HEK293 (cell line): ENCODE results near the gene FASTK.

Experiments used
- CTCF ChIA-PET: fragments of 350-600 bp; formaldehyde crosslinking; extraction: SDS; loops from one replicate; lab custom pipeline; 2021; ENCODE audit warnings: antibody characterized with exemption; lab: Yijun Ruan, JAX
- POLR2A ChIA-PET: fragments of 300-600 bp; formaldehyde crosslinking; extraction: SDS; loops from one replicate; lab custom pipeline; 2020; ENCODE audit warnings: antibody characterized with exemption, inconsistent platforms; lab: Yijun Ruan, JAX
- H3K27ac ChIP-seq: fragments of 200-500 bp; sonication (Bioruptor generic); 2 replicates; pipeline ENCODE4 v1.5.1; 2014; ENCODE audit warnings: low read depth, low read length, control low read depth, inconsistent platforms; ENCODE audit errors: extremely low read depth
- H3K36me3 ChIP-seq, 2 experiments: fragments of 200-500 bp in 1 of 2; sonication (Bioruptor generic) in 1 of 2; 1 replicate in 1 of 2; 2 replicates in 1 of 2; pipeline ENCODE4 v1.5.1; 2014 to 2017; ENCODE audit warnings: inconsistent platforms in 2 of 2, low read length in 2 of 2; ENCODE audit not compliant: control insufficient read depth in 2 of 2, insufficient read depth in 1 of 2
- H3K4me1 ChIP-seq: fragments of 200-500 bp; sonication (Bioruptor generic); 2 replicates; pipeline ENCODE4 v1.5.1; 2014; ENCODE audit warnings: mild to moderate bottlenecking, low read length, inconsistent platforms; ENCODE audit not compliant: control insufficient read depth, insufficient read depth
- H3K4me3 ChIP-seq: 2 replicates; pipeline ENCODE4 v1.5.1; 2011; ENCODE audit warnings: low read depth, mild to moderate bottlenecking, control low read depth, low read length, moderate library complexity
- H3K9me3 ChIP-seq: fragments of 200-500 bp; sonication (Bioruptor generic); 2 replicates; pipeline ENCODE4 v1.5.1; 2014; ENCODE audit warnings: low read depth, low read length, inconsistent platforms; ENCODE audit not compliant: control insufficient read depth, insufficient read depth
- GLIS1 ChIP-seq: fragments of 450-650 bp; formaldehyde crosslinking; IDR thresholded peaks from 2 replicates; pipeline ENCODE4 v1.5.1; 2016; ENCODE audit warnings: missing biosample characterization, missing genetic modification characterization
- GLIS2 ChIP-seq: fragments of 450-650 bp; formaldehyde crosslinking; IDR thresholded peaks from 2 replicates; pipeline ENCODE4 v1.5.1; 2016; ENCODE audit warnings: missing biosample characterization, missing genetic modification characterization
- HOXC10 ChIP-seq: sonication (generic); formaldehyde crosslinking; IDR thresholded peaks from 2 replicates; pipeline ENCODE4 v1.8.1; 2023; ENCODE audit warnings: mild to moderate bottlenecking, missing genetic modification reagents
- KLF1 ChIP-seq: fragments of 450-650 bp; formaldehyde crosslinking; IDR thresholded peaks from 2 replicates; pipeline ENCODE4 v1.5.1; 2016; ENCODE audit warnings: missing biosample characterization, missing genetic modification characterization
- PRDM1 ChIP-seq: fragments of 450-650 bp; formaldehyde crosslinking; IDR thresholded peaks from 2 replicates; pipeline ENCODE4; 2016; ENCODE audit warnings: missing biosample characterization, missing genetic modification characterization
- SCRT2 ChIP-seq: fragments of 450-650 bp; formaldehyde crosslinking; IDR thresholded peaks from 2 replicates; pipeline ENCODE4 v1.5.1; 2016; ENCODE audit warnings: missing biosample characterization, missing genetic modification characterization
- SP2 ChIP-seq: fragments of 450-650 bp; formaldehyde crosslinking; IDR thresholded peaks from 2 replicates; pipeline ENCODE4 v1.5.1; 2016; ENCODE audit warnings: missing biosample characterization, missing genetic modification characterization
- SP3 ChIP-seq: fragments of 450-650 bp; formaldehyde crosslinking; IDR thresholded peaks from 2 replicates; pipeline ENCODE4 v1.5.1; 2016; ENCODE audit warnings: missing biosample characterization, missing genetic modification characterization
- ZIC2 ChIP-seq: fragments of 450-650 bp; formaldehyde crosslinking; IDR thresholded peaks from 2 replicates; pipeline ENCODE4 v1.5.1; 2016; ENCODE audit warnings: missing biosample characterization, missing genetic modification characterization
- ZNF19 ChIP-seq: fragments of 450-650 bp; formaldehyde crosslinking; IDR thresholded peaks from 2 replicates; pipeline ENCODE4; 2016; ENCODE audit warnings: missing biosample characterization, missing genetic modification characterization, low read depth
- ZNF2 ChIP-seq: fragments of 450-650 bp; formaldehyde crosslinking; IDR thresholded peaks from 2 replicates; pipeline ENCODE4 v1.5.1; 2016; ENCODE audit warnings: missing biosample characterization, missing genetic modification characterization
- ZNF341 ChIP-seq: fragments of 450-650 bp; formaldehyde crosslinking; IDR thresholded peaks from 2 replicates; pipeline ENCODE4; 2016; ENCODE audit warnings: low read depth, missing biosample characterization, missing genetic modification characterization
- ZNF366 ChIP-seq: fragments of 450-650 bp; formaldehyde crosslinking; conservative IDR thresholded peaks from 2 replicates; pipeline ENCODE4 v1.5.1; 2016; ENCODE audit warnings: missing biosample characterization, missing genetic modification characterization
- ZNF404 ChIP-seq: fragments of 450-650 bp; formaldehyde crosslinking; IDR thresholded peaks from 2 replicates; pipeline ENCODE4 v1.5.1; 2017; ENCODE audit warnings: missing biosample characterization, missing genetic modification characterization
- ZNF473 ChIP-seq: fragments of 450-650 bp; formaldehyde crosslinking; IDR thresholded peaks from 2 replicates; pipeline ENCODE4 v1.5.1; 2017; ENCODE audit warnings: missing biosample characterization, missing genetic modification characterization
- ZNF514 ChIP-seq: fragments of 450-650 bp; formaldehyde crosslinking; IDR thresholded peaks from 2 replicates; pipeline ENCODE4 v1.5.1; 2016; ENCODE audit warnings: missing biosample characterization, missing genetic modification characterization
- TF ChIP-seq, protein P1 (sequence below): fragments of 450-650 bp; formaldehyde crosslinking; IDR thresholded peaks from 2 replicates; pipeline ENCODE4 v1.5.1; 2016; ENCODE audit warnings: missing biosample characterization, missing genetic modification characterization
- TF ChIP-seq, protein P2 (sequence below): fragments of 450-650 bp; formaldehyde crosslinking; IDR thresholded peaks from 2 replicates; pipeline ENCODE4 v1.5.1; 2016; ENCODE audit warnings: missing biosample characterization, missing genetic modification characterization
- TF ChIP-seq, protein P3 (sequence below): fragments of 450-650 bp; formaldehyde crosslinking; IDR thresholded peaks from 2 replicates; pipeline ENCODE4 v1.5.1; 2016; ENCODE audit warnings: missing biosample characterization, missing genetic modification characterization
- TF ChIP-seq, protein P4 (sequence below): fragments of 450-650 bp; formaldehyde crosslinking; IDR thresholded peaks from 2 replicates; pipeline ENCODE4 v1.5.1; 2016; ENCODE audit warnings: missing biosample characterization, missing genetic modification characterization
- TF ChIP-seq, protein P5 (sequence below): fragments of 450-650 bp; formaldehyde crosslinking; optimal IDR thresholded peaks from 2 replicates; pipeline ENCODE3; 2016; ENCODE audit warnings: missing biosample characterization, mild to moderate bottlenecking, missing genetic modification characterization

The FASTK gene

DNA sequence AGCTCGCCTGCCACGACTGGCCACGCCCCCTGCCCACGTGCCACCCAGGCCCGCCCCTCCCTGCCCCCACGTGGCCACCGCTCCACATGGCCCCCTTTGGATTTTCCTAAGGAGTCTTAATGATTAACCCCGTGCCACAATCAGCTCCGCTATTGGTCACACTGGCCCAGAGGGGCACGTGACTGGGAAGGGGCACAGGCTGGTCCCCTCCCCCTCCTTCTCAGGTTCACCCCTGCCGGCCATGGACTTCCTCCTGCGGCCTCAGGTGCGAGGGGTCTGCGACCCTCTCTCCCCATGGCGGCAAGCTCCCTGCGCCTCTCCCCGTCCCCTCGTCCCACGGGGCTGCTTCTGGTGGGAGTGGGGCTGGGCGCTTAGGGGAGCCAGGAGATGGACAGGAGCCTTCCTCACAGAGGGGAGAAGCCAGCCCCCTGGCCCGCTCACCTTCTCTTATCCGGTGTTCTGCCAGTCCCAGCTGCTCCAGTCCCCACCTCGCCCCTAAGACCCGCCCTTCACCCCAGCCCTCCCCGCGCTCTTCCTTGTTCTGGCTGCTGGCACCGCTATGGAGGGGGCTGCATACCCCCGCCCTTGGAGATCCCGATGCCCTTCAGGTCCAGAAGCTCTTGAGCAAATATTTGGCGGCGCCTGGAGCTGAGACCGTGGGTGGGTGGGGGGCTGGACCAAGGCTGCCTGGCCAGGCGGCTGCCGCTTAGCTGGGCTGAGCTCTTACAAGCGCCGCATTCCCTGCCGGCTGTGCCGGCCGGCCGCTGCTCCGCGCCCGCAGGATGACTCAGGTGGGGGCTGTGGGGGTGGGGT lies 18.0 kb downstream of the FASTK start (continued):
- TF ChIP-seq, protein P1, sequence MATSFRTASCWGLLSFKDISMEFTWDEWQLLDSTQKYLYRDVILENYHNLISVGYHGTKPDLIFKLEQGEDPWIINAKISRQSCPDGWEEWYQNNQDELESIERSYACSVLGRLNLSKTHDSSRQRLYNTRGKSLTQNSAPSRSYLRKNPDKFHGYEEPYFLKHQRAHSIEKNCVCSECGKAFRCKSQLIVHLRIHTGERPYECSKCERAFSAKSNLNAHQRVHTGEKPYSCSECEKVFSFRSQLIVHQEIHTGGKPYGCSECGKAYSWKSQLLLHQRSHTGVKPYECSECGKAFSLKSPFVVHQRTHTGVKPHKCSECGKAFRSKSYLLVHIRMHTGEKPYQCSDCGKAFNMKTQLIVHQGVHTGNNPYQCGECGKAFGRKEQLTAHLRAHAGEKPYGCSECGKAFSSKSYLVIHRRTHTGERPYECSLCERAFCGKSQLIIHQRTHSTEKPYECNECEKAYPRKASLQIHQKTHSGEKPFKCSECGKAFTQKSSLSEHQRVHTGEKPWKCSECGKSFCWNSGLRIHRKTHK = no peak
- 0 out of 2 replicates have a peak, but pooled peaks have one; percentile 10 for TF ChIP-seq SP2 (tag by site-specific recombination)
- no peak for TF ChIP-seq HOXC10 (CRISPR knock-in tag)
- TF ChIP-seq ZNF473 (tag by site-specific recombination) = no peak
- TF ChIP-seq ZIC2 (tag by site-specific recombination) = no peak
- TF ChIP-seq, protein P2, sequence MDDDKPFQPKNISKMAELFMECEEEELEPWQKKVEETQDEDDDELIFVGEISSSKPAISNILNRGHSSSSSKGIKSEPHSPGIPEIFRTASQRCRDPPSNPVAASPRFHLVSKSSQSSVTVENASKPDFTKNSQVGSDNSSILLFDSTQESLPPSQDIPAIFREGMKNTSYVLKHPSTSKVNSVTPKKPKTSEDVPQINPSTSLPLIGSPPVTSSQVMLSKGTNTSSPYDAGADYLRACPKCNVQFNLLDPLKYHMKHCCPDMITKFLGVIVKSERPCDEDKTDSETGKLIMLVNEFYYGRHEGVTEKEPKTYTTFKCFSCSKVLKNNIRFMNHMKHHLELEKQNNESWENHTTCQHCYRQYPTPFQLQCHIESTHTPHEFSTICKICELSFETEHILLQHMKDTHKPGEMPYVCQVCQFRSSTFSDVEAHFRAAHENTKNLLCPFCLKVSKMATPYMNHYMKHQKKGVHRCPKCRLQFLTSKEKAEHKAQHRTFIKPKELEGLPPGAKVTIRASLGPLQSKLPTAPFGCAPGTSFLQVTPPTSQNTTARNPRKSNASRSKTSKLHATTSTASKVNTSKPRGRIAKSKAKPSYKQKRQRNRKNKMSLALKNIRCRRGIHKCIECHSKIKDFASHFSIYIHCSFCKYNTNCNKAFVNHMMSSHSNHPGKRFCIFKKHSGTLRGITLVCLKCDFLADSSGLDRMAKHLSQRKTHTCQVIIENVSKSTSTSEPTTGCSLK = no peak
- no peak for TF ChIP-seq ZNF19 (tag by site-specific recombination)

DNA sequence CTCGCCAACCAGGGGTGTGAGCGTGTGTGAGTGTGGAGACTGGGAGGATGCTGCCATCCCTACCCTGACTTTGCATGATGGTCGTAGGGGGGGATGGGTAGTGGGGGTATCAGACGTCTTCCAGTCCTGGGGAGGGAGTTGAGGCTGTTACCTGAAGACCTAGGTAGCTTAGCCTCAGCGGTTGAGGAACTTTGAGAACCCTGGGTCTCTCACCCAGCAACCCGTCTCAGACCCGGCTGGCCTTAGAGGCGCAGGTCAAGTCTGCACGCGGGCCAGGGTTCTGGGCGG lies 18.6 kb downstream of the FASTK start:
- H3K9me3 ChIP-seq = no peaks in the 10 kb centered on the region
- no peak overlapping the region for H3K4me3 ChIP-seq
- H3K27ac ChIP-seq = no peak overlapping the region
- peaks cover 0 to 50% of the 10 kb centered on the region in 2 experiments; a peak in 1 of 3 replicates for H3K36me3 ChIP-seq
- TF ChIP-seq ZNF514 (no peak), KLF1 (tag by site-specific recombination) (peak; percentile 43; the same call in 1 of the 2 replicates)
- H3K4me1 ChIP-seq = no peaks in the 10 kb centered on the region; the same call in 1 of the 2 replicates
- CTCF ChIA-PET = interaction anchor here (0.9 to 2.3 kb wide), 4 partner anchors 29 to 52 kb away, joined by 3 to 14 read pairs (median 6); no protein-coding TSS in a partner anchor
- POLR2A ChIA-PET = interaction anchor here (1.1 to 2.3 kb wide), 10 partner anchors 9 to 54 kb away, joined by 3 to 22 read pairs (median 6); partner anchors contain the start of genes ABCB8 and FASTK

DNA sequence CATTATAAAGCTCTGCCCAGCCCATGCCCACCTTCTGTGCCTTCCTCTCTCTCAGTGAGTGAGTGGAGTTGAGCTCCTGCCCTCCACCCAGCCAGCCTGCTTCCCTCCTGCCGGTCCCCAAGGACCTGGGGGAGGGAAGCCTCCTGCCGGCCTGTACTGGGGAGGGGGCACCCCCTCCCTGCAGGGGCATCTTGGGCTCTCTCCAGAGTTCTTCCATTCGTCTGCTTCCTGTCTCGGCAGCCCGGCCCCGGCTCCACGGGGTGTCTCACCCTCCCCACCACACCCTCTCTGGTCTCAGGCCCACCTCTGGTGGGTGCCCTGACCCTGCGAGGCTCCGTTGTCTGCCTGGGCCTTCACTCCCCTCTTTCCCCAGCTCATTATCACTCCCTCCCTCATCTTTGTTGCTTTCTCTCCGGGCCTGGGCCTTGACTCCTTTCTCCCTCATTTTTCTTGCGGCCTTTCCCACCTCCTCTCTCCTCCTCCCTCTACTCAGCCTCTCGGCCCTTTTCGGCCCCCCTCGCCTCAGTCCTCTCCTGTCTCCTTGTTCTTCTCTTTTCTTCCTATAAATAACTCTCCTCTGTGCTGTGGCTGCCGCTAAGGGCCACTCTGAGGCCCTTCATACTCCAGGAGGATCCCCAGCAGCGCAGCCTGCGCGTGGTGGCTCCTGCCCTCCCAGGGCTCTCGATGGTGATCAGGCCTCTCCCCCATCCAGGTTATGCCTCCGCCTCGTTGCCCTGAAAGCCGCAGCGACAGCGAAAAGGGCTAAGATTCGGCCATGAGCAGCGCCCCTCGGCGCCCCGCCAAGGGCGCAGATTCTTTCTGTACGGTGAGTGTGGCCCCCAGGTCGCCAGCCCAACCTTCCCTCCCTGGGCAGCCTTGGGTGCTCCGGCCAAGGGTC lies 19.1 kb downstream of the FASTK start:
- POLR2A ChIA-PET = interaction anchor here (1.3 to 3.4 kb wide), 6 partner anchors 12 to 33 kb away, joined by 4 to 22 read pairs (median 8); partner anchors contain the start of genes ABCB8 and FASTK
- Histone ChIP-seq H3K36me3 (peaks cover 0 to 45% of the 10 kb centered on the region in 2 experiments; a peak in 1 of 3 replicates), H3K27ac (no peak overlapping the region), H3K4me1 (no peaks in the 10 kb centered on the region; the same call in 1 of the 2 replicates), H3K9me3 (no peaks in the 10 kb centered on the region), H3K4me3 (no peak overlapping the region)
- CTCF ChIA-PET = interaction anchor here (0.9 to 2.3 kb wide), 5 partner anchors 16 to 53 kb away, joined by 3 to 14 read pairs (median 5); no protein-coding TSS in a partner anchor
- TF ChIP-seq ZIC2 (tag by site-specific recombination) (peak; percentile 94), ZNF366 (0 out of 2 replicates have a peak, but pooled peaks have one; percentile 25), ZNF404 (tag by site-specific recombination) (no peak), SP3 (tag by site-specific recombination) (peak; percentile 11; the same call in 1 of the 2 replicates), GLIS1 (tag by site-specific recombination) (peak; percentile 79), ZNF2 (tag by site-specific recombination) (no peak), PRDM1 (tag by site-specific recombination) (peak; percentile 81), GLIS2 (tag by site-specific recombination) (0 out of 2 replicates have a peak, but pooled peaks have one; percentile 18), SCRT2 (tag by site-specific recombination) (no peak), ZNF341 (peak; percentile 20)
- TF ChIP-seq, protein P3, sequence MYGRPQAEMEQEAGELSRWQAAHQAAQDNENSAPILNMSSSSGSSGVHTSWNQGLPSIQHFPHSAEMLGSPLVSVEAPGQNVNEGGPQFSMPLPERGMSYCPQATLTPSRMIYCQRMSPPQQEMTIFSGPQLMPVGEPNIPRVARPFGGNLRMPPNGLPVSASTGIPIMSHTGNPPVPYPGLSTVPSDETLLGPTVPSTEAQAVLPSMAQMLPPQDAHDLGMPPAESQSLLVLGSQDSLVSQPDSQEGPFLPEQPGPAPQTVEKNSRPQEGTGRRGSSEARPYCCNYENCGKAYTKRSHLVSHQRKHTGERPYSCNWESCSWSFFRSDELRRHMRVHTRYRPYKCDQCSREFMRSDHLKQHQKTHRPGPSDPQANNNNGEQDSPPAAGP (tag by site-specific recombination) = peak; percentile 85
- TF ChIP-seq, protein P4, sequence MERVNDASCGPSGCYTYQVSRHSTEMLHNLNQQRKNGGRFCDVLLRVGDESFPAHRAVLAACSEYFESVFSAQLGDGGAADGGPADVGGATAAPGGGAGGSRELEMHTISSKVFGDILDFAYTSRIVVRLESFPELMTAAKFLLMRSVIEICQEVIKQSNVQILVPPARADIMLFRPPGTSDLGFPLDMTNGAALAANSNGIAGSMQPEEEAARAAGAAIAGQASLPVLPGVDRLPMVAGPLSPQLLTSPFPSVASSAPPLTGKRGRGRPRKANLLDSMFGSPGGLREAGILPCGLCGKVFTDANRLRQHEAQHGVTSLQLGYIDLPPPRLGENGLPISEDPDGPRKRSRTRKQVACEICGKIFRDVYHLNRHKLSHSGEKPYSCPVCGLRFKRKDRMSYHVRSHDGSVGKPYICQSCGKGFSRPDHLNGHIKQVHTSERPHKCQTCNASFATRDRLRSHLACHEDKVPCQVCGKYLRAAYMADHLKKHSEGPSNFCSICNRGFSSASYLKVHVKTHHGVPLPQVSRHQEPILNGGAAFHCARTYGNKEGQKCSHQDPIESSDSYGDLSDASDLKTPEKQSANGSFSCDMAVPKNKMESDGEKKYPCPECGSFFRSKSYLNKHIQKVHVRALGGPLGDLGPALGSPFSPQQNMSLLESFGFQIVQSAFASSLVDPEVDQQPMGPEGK (tag by site-specific recombination) = peak; percentile 52
- TF ChIP-seq, protein P5, sequence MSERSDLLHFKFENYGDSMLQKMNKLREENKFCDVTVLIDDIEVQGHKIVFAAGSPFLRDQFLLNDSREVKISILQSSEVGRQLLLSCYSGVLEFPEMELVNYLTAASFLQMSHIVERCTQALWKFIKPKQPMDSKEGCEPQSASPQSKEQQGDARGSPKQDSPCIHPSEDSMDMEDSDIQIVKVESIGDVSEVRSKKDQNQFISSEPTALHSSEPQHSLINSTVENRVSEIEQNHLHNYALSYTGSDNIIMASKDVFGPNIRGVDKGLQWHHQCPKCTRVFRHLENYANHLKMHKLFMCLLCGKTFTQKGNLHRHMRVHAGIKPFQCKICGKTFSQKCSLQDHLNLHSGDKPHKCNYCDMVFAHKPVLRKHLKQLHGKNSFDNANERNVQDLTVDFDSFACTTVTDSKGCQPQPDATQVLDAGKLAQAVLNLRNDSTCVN = no peak
